H9 (cell line): ENCODE data around the gene ADPRH. TPM values are rescaled to one million over a fixed set of nuclear protein-coding genes. Genes with fewer than 3 reads are reported as not detected.

Experiments
- DNase-seq: peaks from one replicate; pipeline ENCODE4 v3.0.0-alpha.2; 2017
- H2AFZ ChIP-seq: one replicate; pipeline ENCODE4 v1.6.1; 2013; ENCODE audit warnings: mild to moderate bottlenecking, low read length, control low read depth, moderate library complexity
- H2AK5ac ChIP-seq: 2 replicates; pipeline ENCODE4 v1.6.1; 2013; ENCODE audit warnings: low read length, control low read depth, mixed read lengths; ENCODE audit not compliant: insufficient read length
- H2BK120ac ChIP-seq: one replicate; pipeline ENCODE4 v1.6.1; 2013; ENCODE audit warnings: low read depth, mild to moderate bottlenecking, low read length, control low read depth, inconsistent platforms; ENCODE audit not compliant: poor library complexity, severe bottlenecking
- H2BK12ac ChIP-seq: 2 replicates; pipeline ENCODE4 v1.6.1; 2013; ENCODE audit warnings: low read length, control low read depth, mixed read lengths, low read depth; ENCODE audit not compliant: insufficient read length
- H2BK15ac ChIP-seq: 2 replicates; pipeline ENCODE4 v1.6.1; 2013; ENCODE audit warnings: low read depth, low read length, control low read depth
- H2BK20ac ChIP-seq: one replicate; pipeline ENCODE4 v1.6.1; 2013; ENCODE audit warnings: low read depth, mild to moderate bottlenecking, low read length, control low read depth, inconsistent platforms; ENCODE audit not compliant: poor library complexity, severe bottlenecking
- H2BK5ac ChIP-seq: 2 replicates; pipeline ENCODE4 v1.6.1; 2013; ENCODE audit warnings: low read length, control low read depth, mixed read lengths; ENCODE audit not compliant: insufficient read length
- H3K14ac ChIP-seq: 2 replicates; pipeline ENCODE4 v1.6.1; 2013; ENCODE audit warnings: low read length, control low read depth; ENCODE audit not compliant: insufficient read depth
- H3K18ac ChIP-seq: 2 replicates; pipeline ENCODE4 v1.6.1; 2013; ENCODE audit warnings: low read depth, mild to moderate bottlenecking, mixed read lengths, low read length, control low read depth; ENCODE audit not compliant: insufficient read length
- H3K23ac ChIP-seq: 2 replicates; pipeline ENCODE4 v1.6.1; 2013; ENCODE audit warnings: low read length, control low read depth, mixed read lengths, low read depth; ENCODE audit not compliant: insufficient read length
- H3K23me2 ChIP-seq: 2 replicates; pipeline ENCODE4 v1.6.1; 2013; ENCODE audit warnings: low read depth, mild to moderate bottlenecking, mixed read lengths, low read length, control low read depth; ENCODE audit not compliant: insufficient read length, poor library complexity, severe bottlenecking
- H3K27ac ChIP-seq: 2 replicates; pipeline ENCODE4 v1.5.1; 2013; ENCODE audit warnings: low read length, control low read depth, mixed read lengths, low read depth; ENCODE audit not compliant: insufficient read length
- H3K27me3 ChIP-seq: 2 replicates; pipeline ENCODE4 v1.6.1; 2013; ENCODE audit warnings: low read length, control low read depth, inconsistent platforms; ENCODE audit not compliant: insufficient read depth
- H3K4ac ChIP-seq: 2 replicates; pipeline ENCODE4 v1.6.1; 2013; ENCODE audit warnings: low read depth, mild to moderate bottlenecking, control low read depth, inconsistent platforms, low read length, moderate library complexity
- H3K4me1 ChIP-seq: 2 replicates; pipeline ENCODE4 v1.6.1; 2013; ENCODE audit warnings: low read length, control low read depth, inconsistent platforms; ENCODE audit not compliant: insufficient read depth
- H3K4me2 ChIP-seq: 2 replicates; pipeline ENCODE4 v1.6.1; 2013; ENCODE audit warnings: low read length, control low read depth, mixed read lengths; ENCODE audit not compliant: insufficient read length, insufficient read depth
- H3K56ac ChIP-seq: 2 replicates; pipeline ENCODE4 v1.6.1; 2013; ENCODE audit warnings: low read depth, mild to moderate bottlenecking, mixed read lengths, low read length, control low read depth; ENCODE audit not compliant: insufficient read length
- H3K79me1 ChIP-seq: 2 replicates; pipeline ENCODE4 v1.6.1; 2013; ENCODE audit warnings: low read depth, mild to moderate bottlenecking, moderate library complexity, low read length, control low read depth, inconsistent platforms; ENCODE audit not compliant: insufficient read depth, poor library complexity, severe bottlenecking
- H3K79me2 ChIP-seq: 2 replicates; pipeline ENCODE4 v1.6.1; 2013; ENCODE audit warnings: low read length, control low read depth, inconsistent platforms; ENCODE audit not compliant: insufficient read depth
- H3K9ac ChIP-seq: 2 replicates; pipeline ENCODE4 v1.6.1; 2013; ENCODE audit warnings: low read length, control low read depth, mixed read lengths; ENCODE audit not compliant: insufficient read length; ENCODE audit errors: extremely low read depth
- H3K9me3 ChIP-seq: one replicate; pipeline ENCODE4 v1.6.1; 2013; ENCODE audit warnings: low read depth, low read length, inconsistent platforms; ENCODE audit not compliant: control insufficient read depth
- H3T11ph ChIP-seq: one replicate; pipeline ENCODE4 v1.6.1; 2013; ENCODE audit warnings: mild to moderate bottlenecking, low read length, control low read depth, inconsistent platforms
- H4K20me1 ChIP-seq: one replicate; pipeline ENCODE4 v1.6.1; 2013; ENCODE audit not compliant: control insufficient read depth, insufficient read length, insufficient read depth
- H4K5ac ChIP-seq: 2 replicates; pipeline ENCODE4 v1.6.1; 2013; ENCODE audit warnings: low read depth, mild to moderate bottlenecking, mixed read lengths, low read length, control low read depth; ENCODE audit not compliant: insufficient read length
- H4K8ac ChIP-seq: replicated peaks from 2 replicates; pipeline ENCODE4 v1.6.1; 2013; ENCODE audit warnings: low read length, control low read depth, mixed read lengths, low read depth; ENCODE audit not compliant: insufficient read length
- H4K91ac ChIP-seq: 2 replicates; pipeline ENCODE4 v1.6.1; 2013; ENCODE audit warnings: low read depth, mild to moderate bottlenecking, moderate library complexity, mixed read lengths, low read length, control low read depth; ENCODE audit not compliant: insufficient read length
- H3K27ac Mint-ChIP-seq, 3 experiments: 2 replicates in 2 of 3; 3 replicates in 1 of 3; pipeline ENCODE4 v1.8.0; 2020 to 2021; ENCODE audit warnings: mixed read lengths in 3 of 3, mild to moderate bottlenecking in 1 of 3, moderate library complexity in 1 of 3
- H3K27me3 Mint-ChIP-seq: 2 replicates; pipeline ENCODE4 v1.8.0; 2021; ENCODE audit warnings: low read depth, mild to moderate bottlenecking, moderate library complexity, mixed read lengths
- H3K36me3 Mint-ChIP-seq, 3 experiments: 2 replicates in 2 of 3; 3 replicates in 1 of 3; pipeline ENCODE4 v1.8.0; 2020 to 2021; ENCODE audit warnings: low read depth in 3 of 3, mixed read lengths in 3 of 3; ENCODE audit not compliant: insufficient read depth in 1 of 3
- H3K4me1 Mint-ChIP-seq, 2 experiments: 2 replicates each; pipeline ENCODE4 v1.8.0; 2020; ENCODE audit warnings: mixed read lengths in 2 of 2
- H3K4me3 Mint-ChIP-seq, 2 experiments: 2 replicates in 1 of 2; 3 replicates in 1 of 2; pipeline ENCODE4 v1.8.0; 2020 to 2021; ENCODE audit warnings: mild to moderate bottlenecking in 2 of 2, mixed read lengths in 2 of 2, moderate library complexity in 1 of 2
- H3K9me3 Mint-ChIP-seq, 2 experiments: 2 replicates in 1 of 2; 3 replicates in 1 of 2; pipeline ENCODE4 v1.8.0; 2020; ENCODE audit warnings: mild to moderate bottlenecking in 2 of 2, mixed read lengths in 2 of 2, moderate library complexity in 1 of 2
- WGBS: extraction: QIAGEN DNeasy Blood & Tissue Kit; methylation state at CpG from one replicate; pipeline ENCODE4 v1.1.7; 2013; ENCODE audit warnings: missing lambda C conversion rate, low lambda C conversion rate, mixed read lengths; ENCODE audit not compliant: insufficient read length; ENCODE audit errors: extremely low coverage; 5-methylcytosine and 5-hydroxymethylcytosine counted together
- total RNA-seq: library from RNA; stranded (reverse); gene quantifications from 2 replicates; pipeline ENCODE4 v1.2.1, GENCODE V29; 2021
- TF ChIP-seq, protein P1 (sequence below): fragments of 200-600 bp; sonication (generic); conservative IDR thresholded peaks from 3 replicates; pipeline ENCODE4 v1.8.0; 2021; ENCODE audit warnings: antibody characterized with exemption, mild to moderate bottlenecking

Gene ADPRH
- total RNA-seq, 1 experiment from 2014 or later: 3.1 TPM

DNA sequence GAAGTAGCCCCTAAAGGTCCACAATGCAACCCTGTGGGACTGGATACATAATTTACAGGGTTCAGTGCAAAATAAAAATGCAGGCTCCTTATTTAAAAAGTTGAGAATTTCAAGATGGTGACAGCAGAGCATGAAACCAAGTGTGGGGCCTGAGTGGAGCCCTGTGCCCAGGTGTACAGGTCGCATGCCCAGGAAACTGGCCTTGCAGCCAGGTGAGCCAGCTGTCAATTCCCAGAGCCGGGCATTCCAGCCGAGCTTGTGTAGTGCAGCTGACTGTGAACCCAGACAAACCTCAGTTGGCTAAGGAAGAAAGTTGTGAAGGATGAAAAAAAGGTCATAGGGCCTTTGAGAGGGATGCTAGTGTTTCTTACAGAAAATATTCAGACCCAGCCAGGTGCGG is 53.5 kb downstream of the ADPRH start:
- Histone ChIP-seq H3K4me2 (no peak overlapping the region), H3T11ph (no peak overlapping the region), H2AFZ (no peak overlapping the region), H2BK120ac (no peak overlapping the region), H3K79me1 (no peaks in the 10 kb centered on the region), H4K5ac (no peak overlapping the region), H2BK20ac (no peak overlapping the region), H3K4ac (no peak overlapping the region), H3K18ac (no peak overlapping the region), H3K9ac (no peak overlapping the region), H3K79me2 (no peaks in the 10 kb centered on the region), H3K4me1 (no peaks in the 10 kb centered on the region), H3K23me2 (no peaks in the 10 kb centered on the region), H4K20me1 (no peaks in the 10 kb centered on the region), H2BK5ac (no peak overlapping the region), H3K14ac (no peak overlapping the region), H2AK5ac (no peak overlapping the region), H4K8ac (no peak overlapping the region), H2BK12ac (no peak overlapping the region), H3K23ac (no peak overlapping the region), H3K56ac (no peak overlapping the region), H2BK15ac (no peak overlapping the region), H3K27me3 (no peaks in the 10 kb centered on the region), H3K27ac (no peak overlapping the region), H4K91ac (no peak overlapping the region), H3K9me3 (no peaks in the 10 kb centered on the region)
- no CpG with 5 or more reads among the region's 4 CpGs for WGBS
- DNase-seq: no peak
- Mint-ChIP-seq H3K9me3 (no peaks in the 10 kb centered on the region), H3K36me3 (no peaks in the 10 kb centered on the region), H3K27me3 (peaks cover 2% of the 10 kb centered on the region), H3K27ac (no peak overlapping the region), H3K4me3 (no peak overlapping the region), H3K4me1 (peaks cover 4 to 8% of the 10 kb centered on the region in 2 experiments)
- TF ChIP-seq, protein P1, sequence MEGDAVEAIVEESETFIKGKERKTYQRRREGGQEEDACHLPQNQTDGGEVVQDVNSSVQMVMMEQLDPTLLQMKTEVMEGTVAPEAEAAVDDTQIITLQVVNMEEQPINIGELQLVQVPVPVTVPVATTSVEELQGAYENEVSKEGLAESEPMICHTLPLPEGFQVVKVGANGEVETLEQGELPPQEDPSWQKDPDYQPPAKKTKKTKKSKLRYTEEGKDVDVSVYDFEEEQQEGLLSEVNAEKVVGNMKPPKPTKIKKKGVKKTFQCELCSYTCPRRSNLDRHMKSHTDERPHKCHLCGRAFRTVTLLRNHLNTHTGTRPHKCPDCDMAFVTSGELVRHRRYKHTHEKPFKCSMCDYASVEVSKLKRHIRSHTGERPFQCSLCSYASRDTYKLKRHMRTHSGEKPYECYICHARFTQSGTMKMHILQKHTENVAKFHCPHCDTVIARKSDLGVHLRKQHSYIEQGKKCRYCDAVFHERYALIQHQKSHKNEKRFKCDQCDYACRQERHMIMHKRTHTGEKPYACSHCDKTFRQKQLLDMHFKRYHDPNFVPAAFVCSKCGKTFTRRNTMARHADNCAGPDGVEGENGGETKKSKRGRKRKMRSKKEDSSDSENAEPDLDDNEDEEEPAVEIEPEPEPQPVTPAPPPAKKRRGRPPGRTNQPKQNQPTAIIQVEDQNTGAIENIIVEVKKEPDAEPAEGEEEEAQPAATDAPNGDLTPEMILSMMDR: no peak
